ENCODE results near the gene TAS2R38.

The TAS2R38 gene

GRCh38 chr7:142006577-142006976, 33.0 kb upstream of the TAS2R38 start:
- H3K4me3 ChIP-seq (ENCODE audit: low read length): no peak overlapping the region
- no peaks in the 10 kb centered on the region for H4K20me1 ChIP-seq (ENCODE audit: control insufficient read depth, insufficient read depth, low read depth, low read length)
- H3K79me2 ChIP-seq (ENCODE audit: control insufficient read depth, low read length): no peaks in the 10 kb centered on the region
- no peaks in the 10 kb centered on the region for H3K9me3 ChIP-seq (ENCODE audit: control insufficient read depth, insufficient read depth, low read length)
- H3K36me3 ChIP-seq (ENCODE audit: control insufficient read depth, low read length): no peaks in the 10 kb centered on the region
- TF ChIP-seq EZH2phosphoT487 (IDR thresholded peaks at IDR 0.05; ENCODE audit: borderline replicate concordance, low read length): no peak
- TF ChIP-seq, protein P1, sequence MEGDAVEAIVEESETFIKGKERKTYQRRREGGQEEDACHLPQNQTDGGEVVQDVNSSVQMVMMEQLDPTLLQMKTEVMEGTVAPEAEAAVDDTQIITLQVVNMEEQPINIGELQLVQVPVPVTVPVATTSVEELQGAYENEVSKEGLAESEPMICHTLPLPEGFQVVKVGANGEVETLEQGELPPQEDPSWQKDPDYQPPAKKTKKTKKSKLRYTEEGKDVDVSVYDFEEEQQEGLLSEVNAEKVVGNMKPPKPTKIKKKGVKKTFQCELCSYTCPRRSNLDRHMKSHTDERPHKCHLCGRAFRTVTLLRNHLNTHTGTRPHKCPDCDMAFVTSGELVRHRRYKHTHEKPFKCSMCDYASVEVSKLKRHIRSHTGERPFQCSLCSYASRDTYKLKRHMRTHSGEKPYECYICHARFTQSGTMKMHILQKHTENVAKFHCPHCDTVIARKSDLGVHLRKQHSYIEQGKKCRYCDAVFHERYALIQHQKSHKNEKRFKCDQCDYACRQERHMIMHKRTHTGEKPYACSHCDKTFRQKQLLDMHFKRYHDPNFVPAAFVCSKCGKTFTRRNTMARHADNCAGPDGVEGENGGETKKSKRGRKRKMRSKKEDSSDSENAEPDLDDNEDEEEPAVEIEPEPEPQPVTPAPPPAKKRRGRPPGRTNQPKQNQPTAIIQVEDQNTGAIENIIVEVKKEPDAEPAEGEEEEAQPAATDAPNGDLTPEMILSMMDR (IDR thresholded peaks at IDR 0.05; ENCODE audit: low read depth, low read length, poor library complexity, severe bottlenecking): no peak
- H3K27me3 ChIP-seq (ENCODE audit: control insufficient read depth, low read length): no peaks in the 10 kb centered on the region
- H3K9me2 ChIP-seq (replicated peaks; ENCODE audit: control insufficient read depth, low read length): no peaks in the 10 kb centered on the region
- H3F3A ChIP-seq (ENCODE audit: control insufficient read depth, insufficient read depth): no peaks in the 10 kb centered on the region
- H3K4me1 ChIP-seq (ENCODE audit: control insufficient read depth, low read length): no peaks in the 10 kb centered on the region
- H3K4me2 ChIP-seq (ENCODE audit: low read length): no peak overlapping the region
- no peak overlapping the region for H3K27ac ChIP-seq (ENCODE audit: low read depth, low read length)

DNA sequence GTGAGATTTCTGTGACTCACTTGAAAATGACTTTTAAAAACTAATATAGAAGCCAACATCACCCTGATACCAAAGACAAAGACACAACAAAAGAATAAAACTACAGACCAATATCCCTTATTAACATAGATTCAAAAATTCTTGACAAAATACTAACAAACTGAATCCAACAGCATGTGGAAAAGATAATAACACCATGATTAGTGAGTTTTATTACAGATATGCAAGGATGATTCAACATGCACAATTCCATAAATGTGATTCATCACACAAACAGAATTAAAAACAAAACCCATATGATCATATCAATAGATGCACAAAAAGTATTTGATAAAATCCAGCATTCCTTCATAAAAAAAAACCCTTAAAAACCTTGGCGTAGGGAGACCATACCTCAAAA, 28.6 kb upstream of the TAS2R38 start:
- no peaks in the 10 kb centered on the region for H4K20me1 ChIP-seq (ENCODE audit: control insufficient read depth, insufficient read depth, low read depth, low read length)
- no peak overlapping the region for H3K4me2 ChIP-seq (ENCODE audit: low read length)
- TF ChIP-seq, protein P1 (IDR thresholded peaks at IDR 0.05; ENCODE audit: low read depth, low read length, poor library complexity, severe bottlenecking): no peak
- TF ChIP-seq EZH2phosphoT487 (IDR thresholded peaks at IDR 0.05; ENCODE audit: borderline replicate concordance, low read length): no peak

DNA sequence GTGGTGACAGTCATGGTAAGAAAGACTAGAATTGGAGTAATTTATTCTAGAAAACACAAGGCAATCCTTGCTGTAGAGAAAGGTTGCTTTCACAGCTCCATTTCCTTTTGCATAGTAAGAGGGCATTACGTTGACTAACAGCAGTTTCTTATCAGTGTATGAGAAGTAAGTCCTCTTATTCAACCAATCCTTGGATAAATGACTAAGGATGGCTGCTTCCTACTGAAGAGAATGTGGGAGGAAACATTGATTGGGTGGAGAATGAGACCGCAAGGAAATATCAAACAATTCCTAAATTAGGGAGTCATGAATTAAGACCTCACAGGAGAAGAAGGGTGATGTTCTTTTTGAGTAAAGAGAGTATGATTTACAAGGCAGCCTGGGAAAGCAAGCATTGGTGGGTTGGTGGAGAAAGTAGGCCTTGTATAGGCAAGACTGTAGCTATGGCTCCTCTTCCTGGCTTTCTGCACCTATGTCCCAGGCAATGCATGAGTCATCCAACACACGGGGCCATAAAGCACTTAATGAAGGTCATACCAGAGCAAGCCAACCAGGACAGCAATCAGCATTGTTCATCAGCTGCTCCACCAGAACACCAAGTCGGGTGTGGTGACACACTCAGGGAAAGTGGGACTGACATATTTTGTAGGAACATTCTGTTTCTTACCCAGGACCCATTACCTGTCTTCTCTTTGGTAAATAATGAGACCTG, 27.7 kb upstream of the TAS2R38 start:
- H3K9me2 ChIP-seq (replicated peaks; ENCODE audit: control insufficient read depth, low read length): no peaks in the 10 kb centered on the region
- no peaks in the 10 kb centered on the region for H3K79me2 ChIP-seq (ENCODE audit: control insufficient read depth, low read length)
- no peak overlapping the region for H3K4me2 ChIP-seq (ENCODE audit: low read length)
- no peaks in the 10 kb centered on the region for H4K20me1 ChIP-seq (ENCODE audit: control insufficient read depth, insufficient read depth, low read depth, low read length)
- H3K9me3 ChIP-seq (ENCODE audit: control insufficient read depth, insufficient read depth, low read length): no peaks in the 10 kb centered on the region
- H3K4me3 ChIP-seq (ENCODE audit: low read length): no peak overlapping the region
- no peaks in the 10 kb centered on the region for H3F3A ChIP-seq (ENCODE audit: control insufficient read depth, insufficient read depth)
- H3K27me3 ChIP-seq (ENCODE audit: control insufficient read depth, low read length): no peaks in the 10 kb centered on the region
- no peaks in the 10 kb centered on the region for H3K4me1 ChIP-seq (ENCODE audit: control insufficient read depth, low read length)
- TF ChIP-seq EZH2phosphoT487 (IDR thresholded peaks at IDR 0.05; ENCODE audit: borderline replicate concordance, low read length): no peak
- TF ChIP-seq, protein P1 (IDR thresholded peaks at IDR 0.05; ENCODE audit: low read depth, low read length, poor library complexity, severe bottlenecking): no peak
- H3K27ac ChIP-seq (ENCODE audit: low read depth, low read length): no peak overlapping the region
- no peaks in the 10 kb centered on the region for H3K36me3 ChIP-seq (ENCODE audit: control insufficient read depth, low read length)

More for the DNA sequence above, 28.6 kb upstream of the TAS2R38 start:
- Histone ChIP-seq H3K79me2 (ENCODE audit: control insufficient read depth, low read length) (no peaks in the 10 kb centered on the region), H3K4me3 (ENCODE audit: low read length) (no peak overlapping the region), H3K9me2 (replicated peaks; ENCODE audit: control insufficient read depth, low read length) (no peaks in the 10 kb centered on the region), H3K27ac (ENCODE audit: low read depth, low read length) (no peak overlapping the region), H3K27me3 (ENCODE audit: control insufficient read depth, low read length) (no peaks in the 10 kb centered on the region), H3F3A (ENCODE audit: control insufficient read depth, insufficient read depth) (no peaks in the 10 kb centered on the region), H3K4me1 (ENCODE audit: control insufficient read depth, low read length) (no peaks in the 10 kb centered on the region), H3K36me3 (ENCODE audit: control insufficient read depth, low read length) (no peaks in the 10 kb centered on the region), H3K9me3 (ENCODE audit: control insufficient read depth, insufficient read depth, low read length) (no peaks in the 10 kb centered on the region)
